ENCODE results near the gene BMPR2. TPM values are rescaled to one million over a fixed set of nuclear protein-coding genes. Genes with fewer than 3 reads are reported as not detected.

BMPR2 gene
- total RNA-seq (10 to 100 TPM; 18.8 to 20.8 TPM), polyA plus RNA-seq (1 to 10 TPM; 2.3 to 4.2 TPM)

DNA sequence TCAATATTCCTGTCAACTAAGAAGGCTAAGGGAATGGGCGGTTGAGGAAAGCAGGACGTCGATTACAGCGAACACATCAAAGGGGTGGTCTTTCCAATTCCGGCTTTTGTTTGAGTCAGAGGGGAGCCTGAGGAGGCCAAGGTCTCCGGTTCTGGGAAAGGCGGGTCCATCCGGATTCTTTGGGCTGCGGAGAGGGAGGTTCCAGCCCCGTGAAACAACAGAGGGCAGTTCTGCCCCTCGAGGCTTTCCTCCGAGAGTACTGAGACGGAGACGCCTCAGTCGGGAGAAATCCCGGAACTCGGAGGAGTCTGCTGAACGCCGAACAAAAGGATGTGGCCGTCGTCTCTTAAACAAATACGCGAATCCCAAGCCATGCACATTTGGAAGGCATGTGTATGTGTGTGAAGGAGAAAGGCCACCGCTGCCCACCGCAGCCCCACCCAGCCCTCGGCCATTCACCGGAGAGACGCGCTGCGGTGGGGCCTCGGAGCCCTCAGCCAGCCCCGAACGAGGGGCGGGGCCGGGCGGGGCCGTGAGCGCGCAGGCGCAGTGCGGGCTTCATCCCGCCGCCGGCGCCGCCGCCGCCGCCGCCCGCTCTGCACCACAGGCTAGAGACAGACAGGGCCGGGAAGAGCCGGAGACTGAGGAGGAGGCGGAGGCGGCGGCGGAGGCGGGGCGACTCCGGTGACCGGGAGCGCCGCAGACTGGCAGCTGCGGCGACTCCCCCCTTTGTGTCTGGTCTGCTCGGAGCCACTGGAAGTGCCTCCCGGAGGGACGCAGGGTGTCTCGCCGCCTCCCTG is at the start of gene BMPR2:
Gene BMPR2 (plus strand): TSS at position 719 of the 800 bp plus-strand sequence. CDS start 1,148 bp downstream, outside the sequence.
- no peaks in the 10 kb centered on the region for H3K9me3 Mint-ChIP-seq
- Histone ChIP-seq H3K4me1 (ENCODE audit: insufficient read depth, low read length) (peaks cover 30% of the 10 kb centered on the region), H3K27ac (ENCODE audit: low read depth, low read length) (peak within 1 kb of the TSS; percentile 76), H3K9me3 (ENCODE audit: control insufficient read depth in 1 of 2, low read length in 2 of 2) (no peaks in the 10 kb centered on the region), H3K27me3 (ENCODE audit: insufficient read depth, low read length) (no peaks in the 10 kb centered on the region), H3K4me3 (ENCODE audit: low read length in 2 of 2) (peak within 1 kb of the TSS; percentile 91 to 98), H3K36me3 (ENCODE audit: insufficient read depth, low read length) (no peaks in the 10 kb centered on the region)
- CTCF ChIA-PET (ENCODE audit: partially characterized antibody): no interaction called here
- POLR2A ChIA-PET (ENCODE audit: partially characterized antibody): no interaction called here
- peak within 1 kb of the TSS; percentile 91 to 98 (median 95) for H3K27ac Mint-ChIP-seq
- intact Hi-C loops (cut with micrococcal nuclease): loop anchor here (1.0 to 5.0 kb wide), 5 partner anchors 111 to 734 kb away; partner anchors contain the start of genes ALS2, FAM117B, FZD7 and NOP58
- no peaks in the 10 kb centered on the region for H3K27me3 Mint-ChIP-seq
- peaks cover 21 to 43% (median 23%) of the 10 kb centered on the region in 4 donors for H3K4me1 Mint-ChIP-seq
- DNase-seq: peak; percentile 73 to 88 (median 81)
- H3K4me3 Mint-ChIP-seq: peak within 1 kb of the TSS; percentile 96 to 99 (median 99)
- H3K36me3 Mint-ChIP-seq: peaks cover 0 to 17% of the 10 kb centered on the region in 2 donors

DNA sequence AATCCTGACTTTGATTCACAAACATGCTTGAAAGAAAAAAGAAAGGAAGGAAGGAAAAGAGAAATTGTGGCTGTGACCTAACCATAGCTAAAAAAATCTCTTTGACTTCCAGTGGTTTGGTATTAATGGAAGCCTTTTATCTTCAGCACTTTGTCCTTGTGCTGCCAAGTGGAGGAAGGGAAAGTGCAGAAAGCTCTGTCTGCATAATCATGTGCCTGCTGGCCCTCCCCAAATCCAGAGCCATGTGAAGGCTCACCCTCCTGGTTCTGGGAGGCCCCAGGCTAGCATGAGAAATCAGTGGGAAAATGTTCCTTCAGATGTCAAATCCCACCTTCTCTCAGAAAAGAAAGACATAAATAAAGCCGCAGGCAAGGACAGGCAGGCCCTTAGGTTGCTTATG is 48.3 kb upstream of the BMPR2 start:
- intact Hi-C loops (cut with micrococcal nuclease): no loop called here
- POLR2A ChIA-PET (ENCODE audit: partially characterized antibody): no interaction called here
- H3K27me3 Mint-ChIP-seq: no peaks in the 10 kb centered on the region

DNA sequence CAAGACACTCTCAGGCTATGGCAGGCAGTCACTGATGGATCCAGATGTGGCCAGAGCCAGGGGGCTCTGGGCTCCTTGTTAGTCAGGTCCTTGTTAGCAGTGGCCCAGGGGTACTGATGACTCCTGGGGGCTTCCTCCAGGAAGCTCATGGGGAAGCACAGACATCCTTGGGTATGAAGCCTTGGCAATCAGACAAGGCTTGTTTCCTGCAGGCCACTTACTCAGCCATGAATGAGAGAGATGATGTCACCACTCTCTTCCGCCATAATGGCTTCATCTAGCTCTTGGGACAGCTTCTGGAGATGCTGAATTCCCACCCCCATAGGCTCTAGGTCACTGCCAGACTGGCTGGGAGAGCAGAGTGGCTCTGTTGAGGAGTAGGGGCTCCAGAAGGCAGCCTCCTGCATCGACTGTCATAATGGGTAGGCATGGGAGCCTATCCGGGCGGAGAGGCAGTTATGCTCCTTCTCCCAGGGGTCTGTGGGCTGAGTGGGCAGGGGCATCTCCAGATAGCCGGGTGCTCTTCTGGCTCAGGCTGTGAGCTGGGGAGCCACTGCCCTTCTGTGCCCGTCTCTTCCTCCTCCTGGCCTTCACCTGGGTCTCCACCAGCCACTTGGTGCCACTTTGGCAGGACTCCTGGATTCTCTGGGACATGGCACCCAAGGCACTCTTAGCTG is 40.2 kb upstream of the BMPR2 start:
- no peak overlapping the region for H3K27ac Mint-ChIP-seq
- H3K36me3 Mint-ChIP-seq: no peaks in the 10 kb centered on the region
- Histone ChIP-seq H3K36me3 (ENCODE audit: insufficient read depth, low read length) (no peaks in the 10 kb centered on the region), H3K9me3 (ENCODE audit: control insufficient read depth in 1 of 2, low read length in 2 of 2) (no peaks in the 10 kb centered on the region), H3K4me3 (ENCODE audit: low read length in 2 of 2) (no peak overlapping the region), H3K27me3 (ENCODE audit: insufficient read depth, low read length) (no peaks in the 10 kb centered on the region), H3K4me1 (ENCODE audit: insufficient read depth, low read length) (no peaks in the 10 kb centered on the region), H3K27ac (ENCODE audit: low read depth, low read length) (no peak overlapping the region)
- intact Hi-C loops (cut with micrococcal nuclease): no loop called here
- no peak overlapping the region for H3K4me3 Mint-ChIP-seq
- no peaks in the 10 kb centered on the region for H3K4me1 Mint-ChIP-seq
- H3K9me3 Mint-ChIP-seq: no peaks in the 10 kb centered on the region
- ChIA-PET CTCF (ENCODE audit: partially characterized antibody) (no interaction called here), POLR2A (ENCODE audit: partially characterized antibody) (interaction anchor here (0.6 kb wide), 1 partner anchor 1418 kb away, joined by 3 read pairs; no protein-coding TSS in a partner anchor)
- DNase-seq: no peak
- no peaks in the 10 kb centered on the region for H3K27me3 Mint-ChIP-seq

More for the DNA sequence above, 48.3 kb upstream of the BMPR2 start:
- no peak overlapping the region for H3K4me3 Mint-ChIP-seq
- no peak for DNase-seq
- Histone ChIP-seq H3K36me3 (ENCODE audit: insufficient read depth, low read length) (no peaks in the 10 kb centered on the region), H3K9me3 (ENCODE audit: control insufficient read depth in 1 of 2, low read length in 2 of 2) (no peaks in the 10 kb centered on the region), H3K27ac (ENCODE audit: low read depth, low read length) (no peak overlapping the region), H3K4me1 (ENCODE audit: insufficient read depth, low read length) (no peaks in the 10 kb centered on the region), H3K4me3 (ENCODE audit: low read length in 2 of 2) (no peak overlapping the region), H3K27me3 (ENCODE audit: insufficient read depth, low read length) (no peaks in the 10 kb centered on the region)
- no peaks in the 10 kb centered on the region for H3K4me1 Mint-ChIP-seq
- CTCF ChIA-PET (ENCODE audit: partially characterized antibody): no interaction called here
- peaks cover 28 to 32% of the 10 kb centered on the region in 2 donors for H3K36me3 Mint-ChIP-seq
- no peak overlapping the region for H3K27ac Mint-ChIP-seq
- no peaks in the 10 kb centered on the region for H3K9me3 Mint-ChIP-seq

DNA sequence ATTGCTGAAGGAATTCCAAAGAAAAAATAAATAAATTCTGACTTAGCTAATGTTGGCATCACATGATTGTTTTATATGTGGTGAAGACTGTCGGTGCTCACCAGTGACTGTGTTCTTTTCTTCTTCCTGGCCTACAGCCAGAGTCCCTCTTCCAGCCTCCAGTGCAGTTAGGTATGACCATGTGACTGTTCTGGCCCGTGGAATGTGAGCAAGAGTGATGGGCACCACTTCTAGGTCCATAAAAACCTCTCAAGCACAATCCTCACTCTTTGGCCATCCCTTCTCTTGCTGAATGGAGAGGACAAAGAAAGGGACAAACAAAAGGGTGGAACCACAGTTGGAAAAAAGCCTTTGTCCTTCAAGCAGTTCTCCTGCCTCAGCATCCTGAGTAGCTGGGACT is 39.0 kb upstream of the BMPR2 start:
- no peak for DNase-seq
- Mint-ChIP-seq H3K4me1 (no peaks in the 10 kb centered on the region), H3K9me3 (no peaks in the 10 kb centered on the region), H3K4me3 (no peak overlapping the region), H3K36me3 (no peaks in the 10 kb centered on the region), H3K27me3 (no peaks in the 10 kb centered on the region), H3K27ac (peak overlapping the region in 1 of 7 donors; percentile 35)
- Histone ChIP-seq H3K27me3 (ENCODE audit: insufficient read depth, low read length) (no peaks in the 10 kb centered on the region), H3K27ac (ENCODE audit: low read depth, low read length) (no peak overlapping the region), H3K9me3 (ENCODE audit: control insufficient read depth in 1 of 2, low read length in 2 of 2) (no peaks in the 10 kb centered on the region), H3K4me1 (ENCODE audit: insufficient read depth, low read length) (no peaks in the 10 kb centered on the region), H3K4me3 (ENCODE audit: low read length in 2 of 2) (no peak overlapping the region), H3K36me3 (ENCODE audit: insufficient read depth, low read length) (no peaks in the 10 kb centered on the region)
- CTCF ChIA-PET (ENCODE audit: partially characterized antibody): interaction anchor here (0.6 kb wide), 1 partner anchor 878 kb away, joined by 4 read pairs; no protein-coding TSS in a partner anchor
- intact Hi-C loops (cut with micrococcal nuclease): no loop called here
- POLR2A ChIA-PET (ENCODE audit: partially characterized antibody): no interaction called here

DNA sequence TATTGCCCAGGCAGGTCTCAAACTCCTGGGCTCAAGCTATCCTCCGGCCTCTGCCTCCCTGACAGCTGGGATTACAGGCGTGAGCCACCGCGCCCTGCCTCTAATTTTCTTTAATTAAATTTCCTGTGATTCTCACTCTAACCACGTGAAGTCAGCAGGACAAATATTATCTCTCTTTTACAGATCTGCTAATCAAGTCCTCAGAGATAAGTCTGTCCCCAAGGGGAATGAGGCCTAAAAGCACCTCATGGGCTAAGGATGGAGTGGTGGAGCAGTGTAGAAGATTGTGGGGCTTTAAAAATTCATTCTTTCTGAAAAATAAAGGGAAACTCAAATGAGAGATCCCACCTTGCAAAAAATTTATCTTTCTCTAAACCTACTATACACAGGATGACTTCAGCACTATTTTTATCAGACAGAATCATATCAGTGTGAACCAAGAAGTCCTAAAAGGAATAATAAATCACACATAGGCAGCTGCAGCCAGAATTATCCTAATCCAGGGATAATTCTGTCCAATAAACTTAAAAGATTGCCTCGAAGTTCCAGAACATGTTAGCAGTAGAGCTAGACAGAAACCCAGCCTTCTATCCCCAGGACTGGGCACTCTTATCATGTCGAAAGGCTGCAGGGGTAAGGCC is 38.3 kb upstream of the BMPR2 start:
- H3K27me3 ChIP-seq (ENCODE audit: insufficient read depth, low read length): no peaks in the 10 kb centered on the region
- Mint-ChIP-seq H3K36me3 (no peaks in the 10 kb centered on the region), H3K4me3 (no peak overlapping the region), H3K9me3 (no peaks in the 10 kb centered on the region), H3K27ac (no peak overlapping the region), H3K4me1 (no peaks in the 10 kb centered on the region), H3K27me3 (no peaks in the 10 kb centered on the region)
- no peaks in the 10 kb centered on the region for H3K36me3 ChIP-seq (ENCODE audit: insufficient read depth, low read length)
- H3K4me3 ChIP-seq (ENCODE audit: low read length in 2 of 2): no peak overlapping the region
- H3K9me3 ChIP-seq (ENCODE audit: control insufficient read depth in 1 of 2, low read length in 2 of 2): no peaks in the 10 kb centered on the region
- no peak for DNase-seq
- ChIA-PET POLR2A (ENCODE audit: partially characterized antibody) (no interaction called here), CTCF (ENCODE audit: partially characterized antibody) (no interaction called here)
- intact Hi-C loops (cut with micrococcal nuclease): no loop called here
- no peak overlapping the region for H3K27ac ChIP-seq (ENCODE audit: low read depth, low read length)
- no peaks in the 10 kb centered on the region for H3K4me1 ChIP-seq (ENCODE audit: insufficient read depth, low read length)

DNA sequence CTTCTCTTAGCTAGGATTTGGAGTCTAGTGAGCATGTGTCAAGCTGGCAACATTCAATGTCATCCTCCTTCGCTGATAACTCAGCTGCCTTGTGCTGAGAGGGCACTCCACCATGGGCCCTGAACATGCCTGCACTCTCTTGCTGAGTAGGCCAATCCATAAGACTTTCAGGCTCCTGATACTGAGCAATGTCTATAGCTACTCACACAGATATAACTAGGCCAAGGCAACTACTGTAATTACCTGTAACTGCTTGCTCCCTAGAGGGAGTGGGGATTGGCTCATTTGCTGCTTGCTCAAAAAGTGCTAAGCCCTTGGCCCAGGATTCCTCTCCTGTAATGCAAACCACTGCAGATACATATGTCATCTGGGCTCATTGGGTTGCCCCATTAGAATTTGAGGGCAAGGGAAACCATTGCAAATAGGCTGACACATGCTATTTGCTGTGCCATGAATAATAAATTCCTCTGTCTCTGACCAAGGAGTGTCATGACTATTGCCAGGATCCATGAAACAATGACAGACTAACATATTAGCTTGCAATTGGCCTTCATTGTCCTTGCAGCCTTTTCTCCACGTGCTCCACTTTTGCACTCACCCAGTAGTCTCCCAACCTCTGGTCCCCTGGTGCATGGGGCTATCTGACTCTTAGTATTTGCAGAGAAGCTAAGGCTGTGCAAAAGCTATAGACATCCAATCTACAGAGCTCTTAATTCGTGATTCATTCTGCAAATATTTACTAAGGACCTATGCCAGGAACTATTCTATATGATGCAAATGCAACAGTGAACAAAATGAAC is 36.9 kb upstream of the BMPR2 start:
- intact Hi-C loops (cut with micrococcal nuclease): no loop called here
- Mint-ChIP-seq H3K27ac (no peak overlapping the region), H3K27me3 (no peaks in the 10 kb centered on the region), H3K9me3 (no peaks in the 10 kb centered on the region), H3K4me1 (no peaks in the 10 kb centered on the region), H3K4me3 (no peak overlapping the region), H3K36me3 (no peaks in the 10 kb centered on the region)
- Histone ChIP-seq H3K36me3 (ENCODE audit: insufficient read depth, low read length) (no peaks in the 10 kb centered on the region), H3K4me1 (ENCODE audit: insufficient read depth, low read length) (no peaks in the 10 kb centered on the region), H3K27me3 (ENCODE audit: insufficient read depth, low read length) (no peaks in the 10 kb centered on the region), H3K27ac (ENCODE audit: low read depth, low read length) (no peak overlapping the region), H3K9me3 (ENCODE audit: control insufficient read depth in 1 of 2, low read length in 2 of 2) (no peaks in the 10 kb centered on the region), H3K4me3 (ENCODE audit: low read length in 2 of 2) (no peak overlapping the region)
- DNase-seq: no peak
- POLR2A ChIA-PET (ENCODE audit: partially characterized antibody): no interaction called here
- CTCF ChIA-PET (ENCODE audit: partially characterized antibody): no interaction called here

DNA sequence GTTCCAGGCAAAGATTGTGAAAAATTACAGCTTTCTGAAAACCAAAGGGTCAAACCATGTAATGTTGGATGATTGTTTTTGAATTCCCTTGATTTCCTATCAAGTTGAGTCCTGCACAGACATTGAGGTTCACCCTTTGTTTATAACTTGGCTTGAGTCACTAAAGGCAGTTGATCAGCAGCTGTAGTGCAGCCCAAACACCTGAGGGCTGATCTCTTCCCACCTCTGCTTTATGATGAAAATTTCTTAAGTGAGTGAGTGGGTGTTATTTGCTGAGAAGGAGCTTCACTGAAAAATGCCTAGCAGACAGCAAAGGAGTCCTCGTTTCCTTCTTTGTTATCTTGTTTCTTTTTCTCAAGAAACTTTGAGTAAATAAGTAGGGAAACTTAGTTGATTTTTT is 31.9 kb upstream of the BMPR2 start:
- Histone ChIP-seq H3K36me3 (ENCODE audit: insufficient read depth, low read length) (no peaks in the 10 kb centered on the region), H3K4me1 (ENCODE audit: insufficient read depth, low read length) (no peaks in the 10 kb centered on the region), H3K9me3 (ENCODE audit: control insufficient read depth in 1 of 2, low read length in 2 of 2) (no peaks in the 10 kb centered on the region), H3K4me3 (ENCODE audit: low read length in 2 of 2) (no peak overlapping the region), H3K27ac (ENCODE audit: low read depth, low read length) (no peak overlapping the region), H3K27me3 (ENCODE audit: insufficient read depth, low read length) (no peaks in the 10 kb centered on the region)
- Mint-ChIP-seq H3K4me3 (no peak overlapping the region), H3K27ac (no peak overlapping the region), H3K36me3 (no peaks in the 10 kb centered on the region), H3K4me1 (no peaks in the 10 kb centered on the region), H3K9me3 (no peaks in the 10 kb centered on the region), H3K27me3 (no peaks in the 10 kb centered on the region)
- DNase-seq: no peak
- intact Hi-C loops (cut with micrococcal nuclease): no loop called here
- POLR2A ChIA-PET (ENCODE audit: partially characterized antibody): no interaction called here
- CTCF ChIA-PET (ENCODE audit: partially characterized antibody): no interaction called here
